Calu3 (cell line): ENCODE measurements around the gene EME2. TPM values are rescaled to one million over a fixed set of nuclear protein-coding genes. Genes with fewer than 3 reads are reported as not detected.

Source experiments
- BruUV-seq: library from RNA; stranded (reverse); fragments of 400-500 nt; replicated peaks from 2 replicates; lab custom pipeline; 2021; lab: Mats Ljungman, UMichigan
- CTCF ChIA-PET: fragments of 300-600 bp; sonication (Branson Sonifier 250); formaldehyde crosslinking; loops from one replicate; lab custom pipeline; 2022; ENCODE audit warnings: antibody characterized with exemption; lab: Charles Lee
- DNase-seq: peaks from one replicate; pipeline ENCODE4 v3.0.0; 2022
- H3K27ac Mint-ChIP-seq: one replicate; pipeline ENCODE4 v1.8.0; 2022; ENCODE audit warnings: mixed read lengths; ENCODE audit not compliant: unreplicated experiment
- H3K27me3 Mint-ChIP-seq: one replicate; pipeline ENCODE4 v1.8.0; 2022; ENCODE audit warnings: mixed read lengths; ENCODE audit not compliant: unreplicated experiment
- H3K36me3 Mint-ChIP-seq: one replicate; pipeline ENCODE4 v1.8.0; 2022; ENCODE audit warnings: mild to moderate bottlenecking, moderate library complexity, mixed read lengths; ENCODE audit not compliant: insufficient read depth, unreplicated experiment
- H3K4me1 Mint-ChIP-seq: one replicate; pipeline ENCODE4 v1.8.0; 2022; ENCODE audit warnings: mild to moderate bottlenecking, low read depth, mixed read lengths; ENCODE audit not compliant: unreplicated experiment
- H3K4me3 Mint-ChIP-seq: one replicate; pipeline ENCODE4 v1.8.0; 2022; ENCODE audit warnings: mild to moderate bottlenecking, low read depth, moderate library complexity, mixed read lengths; ENCODE audit not compliant: unreplicated experiment
- H3K9me3 Mint-ChIP-seq: one replicate; pipeline ENCODE4 v1.8.0; 2022; ENCODE audit warnings: low read depth, mixed read lengths; ENCODE audit not compliant: unreplicated experiment
- intact Hi-C: fragments of 100-400 bp; cut with micrococcal nuclease; formaldehyde crosslinking; loops from one replicate; pipeline ENCODE4 v1.10.0; 2022; ENCODE audit not compliant: unreplicated experiment
- total RNA-seq: library from RNA; stranded (reverse); gene quantifications from 2 replicates; pipeline ENCODE4 v1.2.3, GENCODE V29; 2022
- TF ChIP-seq, protein P1 (sequence below): fragments of 200-600 bp; IDR thresholded peaks from one replicate; pipeline ENCODE4 v1.8.0; 2022; ENCODE audit warnings: antibody characterized with exemption; ENCODE audit not compliant: unreplicated experiment

The EME2 gene
- total RNA-seq, 1 experiment from 2014 or later, result 30.8 TPM

DNA sequence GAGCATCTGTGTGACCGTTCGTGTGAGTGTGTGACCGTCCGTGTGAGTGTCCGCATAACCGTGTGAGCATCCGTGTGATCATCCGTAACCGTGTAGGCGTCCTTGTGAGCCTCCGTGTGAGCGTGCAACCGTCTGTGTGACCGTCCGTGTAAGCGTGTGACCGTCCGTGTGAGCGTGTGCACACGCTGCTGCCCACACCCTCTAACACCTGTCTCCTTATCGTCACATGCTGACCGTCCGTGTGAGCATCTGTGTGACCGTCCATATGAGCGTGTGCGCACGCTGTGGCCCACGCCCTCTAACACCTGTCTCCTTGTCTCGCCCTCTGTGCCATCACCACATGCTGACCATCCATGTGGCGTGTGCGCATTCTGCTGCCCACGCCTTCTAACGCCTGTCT is 32.4 kb upstream of the EME2 start:
- H3K27me3 Mint-ChIP-seq, result no peaks in the 10 kb centered on the region
- intact Hi-C loops, result no loop called here
- TF ChIP-seq, protein P1, sequence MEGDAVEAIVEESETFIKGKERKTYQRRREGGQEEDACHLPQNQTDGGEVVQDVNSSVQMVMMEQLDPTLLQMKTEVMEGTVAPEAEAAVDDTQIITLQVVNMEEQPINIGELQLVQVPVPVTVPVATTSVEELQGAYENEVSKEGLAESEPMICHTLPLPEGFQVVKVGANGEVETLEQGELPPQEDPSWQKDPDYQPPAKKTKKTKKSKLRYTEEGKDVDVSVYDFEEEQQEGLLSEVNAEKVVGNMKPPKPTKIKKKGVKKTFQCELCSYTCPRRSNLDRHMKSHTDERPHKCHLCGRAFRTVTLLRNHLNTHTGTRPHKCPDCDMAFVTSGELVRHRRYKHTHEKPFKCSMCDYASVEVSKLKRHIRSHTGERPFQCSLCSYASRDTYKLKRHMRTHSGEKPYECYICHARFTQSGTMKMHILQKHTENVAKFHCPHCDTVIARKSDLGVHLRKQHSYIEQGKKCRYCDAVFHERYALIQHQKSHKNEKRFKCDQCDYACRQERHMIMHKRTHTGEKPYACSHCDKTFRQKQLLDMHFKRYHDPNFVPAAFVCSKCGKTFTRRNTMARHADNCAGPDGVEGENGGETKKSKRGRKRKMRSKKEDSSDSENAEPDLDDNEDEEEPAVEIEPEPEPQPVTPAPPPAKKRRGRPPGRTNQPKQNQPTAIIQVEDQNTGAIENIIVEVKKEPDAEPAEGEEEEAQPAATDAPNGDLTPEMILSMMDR, result no peak
- H3K36me3 Mint-ChIP-seq, result peaks cover 33% of the 10 kb centered on the region
- no peaks in the 10 kb centered on the region for H3K4me1 Mint-ChIP-seq
- BruUV-seq, result no TSS peak
- no peak overlapping the region for H3K4me3 Mint-ChIP-seq
- no peak overlapping the region for H3K27ac Mint-ChIP-seq
- CTCF ChIA-PET, result no interaction called here
- DNase-seq, result no peak
- H3K9me3 Mint-ChIP-seq, result no peaks in the 10 kb centered on the region

DNA sequence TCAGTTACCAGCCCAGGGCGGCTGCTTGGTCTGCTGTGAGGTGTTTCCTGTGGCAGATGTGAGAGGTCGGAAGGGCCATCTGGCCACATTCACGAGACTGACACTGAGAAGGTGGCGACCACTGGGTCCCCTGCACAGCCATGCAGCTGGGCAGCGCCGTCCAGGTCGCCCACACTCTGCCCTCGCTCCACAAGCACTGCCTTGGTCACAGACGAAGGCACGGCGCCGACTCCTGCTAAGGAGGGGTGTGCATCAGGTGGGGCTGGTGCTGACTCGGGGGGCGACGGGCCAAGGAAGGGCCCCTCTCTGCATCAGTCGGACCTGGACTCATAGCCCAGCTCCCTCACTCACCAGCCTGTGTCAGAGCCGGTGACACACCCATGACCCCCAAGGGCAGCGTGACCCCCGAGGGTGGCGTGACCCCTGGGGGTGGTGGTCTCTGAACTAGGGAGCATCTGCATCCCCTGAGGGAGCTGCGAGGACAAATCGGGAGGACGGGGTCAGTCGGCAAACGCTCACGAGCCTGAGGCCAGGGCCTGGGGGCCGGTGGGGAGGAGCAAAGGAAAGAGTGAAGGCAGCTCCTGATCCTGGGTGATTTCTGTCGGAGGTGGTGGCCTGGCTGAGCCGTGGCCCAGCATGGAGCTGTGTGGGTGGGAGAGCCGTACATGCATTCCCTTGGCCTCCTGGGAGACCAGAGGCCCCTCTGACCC is 31.7 kb upstream of the EME2 start:
- H3K4me3 Mint-ChIP-seq, result no peak overlapping the region
- no peaks in the 10 kb centered on the region for H3K4me1 Mint-ChIP-seq
- H3K9me3 Mint-ChIP-seq, result no peaks in the 10 kb centered on the region
- DNase-seq, result no peak
- CTCF ChIA-PET, result no interaction called here
- H3K27ac Mint-ChIP-seq, result no peak overlapping the region
- TF ChIP-seq, protein P1, result no peak
- intact Hi-C loops, result no loop called here
- H3K27me3 Mint-ChIP-seq, result no peaks in the 10 kb centered on the region
- H3K36me3 Mint-ChIP-seq, result peaks cover 33% of the 10 kb centered on the region
- BruUV-seq, result no TSS peak

DNA sequence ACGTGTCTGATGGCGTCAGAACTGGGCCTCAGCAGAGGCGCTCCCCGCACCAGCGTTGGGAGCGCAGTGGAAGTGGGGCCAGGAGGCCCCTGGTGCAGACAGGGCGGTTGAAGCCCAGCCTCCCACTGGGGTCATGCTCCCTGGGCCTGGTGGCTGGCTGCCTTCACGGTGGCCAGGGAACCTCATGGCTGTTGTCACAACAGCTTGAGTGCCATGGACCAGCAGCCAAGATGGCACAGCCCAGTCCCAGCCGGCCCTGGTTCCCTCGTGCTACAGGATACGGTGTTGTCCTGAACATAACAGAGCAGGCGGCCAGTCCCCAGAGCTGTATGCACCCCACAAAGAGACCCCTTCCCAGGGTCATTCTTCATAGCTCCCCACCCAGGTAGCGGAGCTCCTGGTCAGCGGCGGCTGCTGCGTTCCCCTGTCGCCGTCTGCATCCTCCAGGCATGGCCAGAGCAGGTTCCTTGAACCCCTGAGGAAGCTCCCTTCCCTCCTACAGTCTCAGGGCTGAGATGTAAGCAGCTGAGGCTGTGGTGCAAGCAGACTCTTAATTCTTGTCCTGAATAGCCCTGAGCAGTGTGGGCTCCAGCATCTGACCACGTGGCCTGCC is 31.0 kb upstream of the EME2 start:
- CTCF ChIA-PET, result no interaction called here
- Mint-ChIP-seq H3K4me3 (no peak overlapping the region), H3K9me3 (no peaks in the 10 kb centered on the region), H3K27ac (no peak overlapping the region), H3K36me3 (peaks cover 33% of the 10 kb centered on the region), H3K4me1 (no peaks in the 10 kb centered on the region), H3K27me3 (no peaks in the 10 kb centered on the region)
- TF ChIP-seq, protein P1, result no peak
- intact Hi-C loops, result no loop called here
- BruUV-seq, result no TSS peak
- no peak for DNase-seq

DNA sequence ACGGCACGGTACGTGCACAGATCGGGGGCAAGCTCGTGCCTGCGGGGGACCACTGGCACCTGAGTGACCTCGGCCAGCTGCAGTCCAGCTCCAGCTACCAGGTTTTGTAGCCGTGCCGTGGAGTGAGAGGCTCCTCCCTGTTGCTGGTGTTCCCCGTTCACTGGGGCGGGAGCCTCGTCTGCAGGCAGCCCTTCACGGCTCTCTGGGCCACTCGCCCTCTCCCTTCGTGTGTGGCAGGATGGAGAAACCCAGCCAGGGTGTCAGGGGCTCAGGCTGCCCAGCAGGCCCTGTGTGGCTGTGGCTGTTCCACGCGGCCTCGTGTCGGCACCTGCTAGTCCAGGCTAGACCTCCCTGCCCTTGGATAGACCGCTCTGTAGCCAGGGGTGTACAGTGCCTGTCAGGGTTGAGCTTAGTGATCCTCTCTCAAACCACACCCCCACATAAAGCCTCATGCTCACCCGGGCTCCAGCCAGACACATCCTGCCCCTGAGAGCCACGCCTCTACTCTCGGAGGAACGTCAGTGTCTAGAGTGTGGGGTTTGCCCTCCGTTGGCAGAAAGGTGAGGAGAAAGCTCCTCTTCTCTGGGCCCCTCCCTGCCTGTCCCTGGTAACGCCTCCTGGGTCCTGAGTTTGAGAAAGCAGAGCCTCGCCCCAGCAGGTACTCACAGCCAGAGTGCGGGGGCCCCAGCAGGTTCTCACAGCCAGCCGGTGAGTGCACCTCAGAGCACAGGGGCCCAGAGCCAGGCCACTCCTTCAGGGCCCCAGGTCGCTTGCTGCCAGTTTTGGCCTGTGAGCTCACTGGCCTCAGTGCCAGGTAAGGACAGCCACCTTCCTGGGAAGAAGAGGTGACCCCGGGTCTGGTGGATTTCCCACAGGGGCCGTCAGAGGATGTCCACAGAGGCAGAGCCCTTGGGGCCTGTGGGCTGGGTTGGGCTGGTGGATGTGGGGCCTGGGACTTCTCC is 29.0 kb upstream of the EME2 start:
- Mint-ChIP-seq H3K9me3 (no peaks in the 10 kb centered on the region), H3K27me3 (no peaks in the 10 kb centered on the region), H3K27ac (no peak overlapping the region), H3K36me3 (peaks cover 49% of the 10 kb centered on the region), H3K4me1 (no peaks in the 10 kb centered on the region), H3K4me3 (no peak overlapping the region)
- no TSS peak for BruUV-seq
- no peak for DNase-seq
- intact Hi-C loops, result no loop called here
- CTCF ChIA-PET, result no interaction called here
- TF ChIP-seq, protein P1, result no peak
